K562 (cell line): Measurements from ENCODE around the gene UFC1. TPM values are rescaled to one million over a fixed set of nuclear protein-coding genes. Genes with fewer than 3 reads are reported as not detected.

ENCODE experiments used
- ATAC-seq: fragments of 200-7000 bp; cut with Tn5 transposase; 3 replicates; pipeline ENCODE4 v1.9.1; 2020; ENCODE audit warnings: moderate library complexity
- BruUV-seq: library from RNA; stranded (reverse); fragments of 400-500 nt; replicated peaks from 2 replicates; lab custom pipeline; 2021; lab: Mats Ljungman, UMichigan
- CTCF ChIA-PET: fragments of 300-600 bp; formaldehyde crosslinking; extraction: SDS; loops from one replicate; lab custom pipeline; 2021; ENCODE audit warnings: low intra/inter-chr PET ratio; lab: Yijun Ruan, JAX
- POLR2A ChIA-PET: fragments of 300-600, 350-650 bp; sonication (Branson Sonifier 250); formaldehyde crosslinking; extraction: SDS; loops from one replicate; lab custom pipeline; 2021; ENCODE audit warnings: antibody characterized with exemption, inconsistent platforms; lab: Yijun Ruan, JAX
- DNase-seq, 4 experiments: peaks; one replicate each; pipeline versions ENCODE4 v3.0.0 to v3.0.0-alpha.2; 2011 to 2018; ENCODE audit warnings: low spot score in 3 of 4, mixed read lengths in 3 of 4; ENCODE audit errors: extremely low read depth in 1 of 4
- FAIRE-seq: peaks from 2 replicates; lab custom pipeline; 2011; peaks lifted over from hg19 to GRCh38; lab: Jason Lieb, UNC
- H2AFZ ChIP-seq: 2 replicates; pipeline ENCODE4 v1.6.0; 2011; ENCODE audit warnings: low read depth, low read length, control low read depth, inconsistent platforms
- H3K27ac ChIP-seq: fragments of 200-600 bp; 3 replicates; pipeline ENCODE4 v1.8.0; 2011; ENCODE audit warnings: low read depth, mild to moderate bottlenecking, control low read depth, inconsistent platforms, low read length, moderate library complexity, mixed read lengths; ENCODE audit errors: extremely low read depth
- H3K27me3 ChIP-seq, 2 experiments: fragments of 300-600 bp in 1 of 2; 2 replicates in 1 of 2; 3 replicates in 1 of 2; pipeline versions ENCODE4 v1.6.0 to v1.8.0; 2011; ENCODE audit warnings: inconsistent platforms in 2 of 2, low read length in 2 of 2, mild to moderate bottlenecking in 1 of 2, mixed read lengths in 1 of 2, moderate library complexity in 1 of 2; ENCODE audit not compliant: control insufficient read depth in 2 of 2, insufficient read depth in 2 of 2
- H3K36me3 ChIP-seq: fragments of 300-600 bp; 3 replicates; pipeline ENCODE4 v1.8.0; 2011; ENCODE audit warnings: mild to moderate bottlenecking, low read length, inconsistent platforms; ENCODE audit not compliant: control insufficient read depth, insufficient read depth
- H3K4me1 ChIP-seq, 2 experiments: fragments of 200-600 bp in 1 of 2; replicated peaks in 1 of 2; 2 replicates in 1 of 2; 3 replicates in 1 of 2; pipeline versions ENCODE4 v1.5.1 to v1.8.0; 2011; ENCODE audit warnings: inconsistent platforms in 2 of 2, low read length in 2 of 2, mild to moderate bottlenecking in 1 of 2, mixed read lengths in 1 of 2, moderate library complexity in 1 of 2; ENCODE audit not compliant: control insufficient read depth in 2 of 2, insufficient read depth in 2 of 2
- H3K4me2 ChIP-seq: 2 replicates; pipeline ENCODE4 v1.6.1; 2011; ENCODE audit warnings: low read length, control low read depth, inconsistent platforms, mixed read lengths; ENCODE audit not compliant: insufficient read depth
- H3K4me3 ChIP-seq: fragments of 200-600 bp; sonication (generic), shearing (Covaris generic); 2 replicates; pipeline ENCODE4 v1.5.1; 2016; ENCODE audit warnings: control low read depth, inconsistent platforms
- H3K79me2 ChIP-seq: fragments of 200-600 bp; 3 replicates; pipeline ENCODE4 v1.8.0; 2011; ENCODE audit warnings: low read length, inconsistent platforms; ENCODE audit not compliant: control insufficient read depth, insufficient read depth
- H3K9ac ChIP-seq, 2 experiments: 2 replicates each; pipeline versions ENCODE4 v1.6.0 to v1.6.1; 2011; ENCODE audit warnings: low read depth in 2 of 2, low read length in 2 of 2, control low read depth in 1 of 2, inconsistent platforms in 1 of 2, mild to moderate bottlenecking in 1 of 2, mixed read lengths in 1 of 2; ENCODE audit not compliant: insufficient read depth in 1 of 2
- H3K9me1 ChIP-seq: one replicate; pipeline ENCODE4 v1.6.0; 2011; ENCODE audit warnings: inconsistent platforms, mild to moderate bottlenecking, low read length, moderate library complexity; ENCODE audit not compliant: control insufficient read depth, insufficient read depth
- H3K9me3 ChIP-seq: replicated peaks from 2 replicates; pipeline ENCODE4 v1.5.1; 2011; ENCODE audit warnings: low read depth, low read length, inconsistent platforms; ENCODE audit not compliant: control insufficient read depth, insufficient read depth
- H4K20me1 ChIP-seq: replicated peaks from 2 replicates; pipeline ENCODE4 v1.6.1; 2011; ENCODE audit warnings: low read length, inconsistent platforms, mixed read lengths; ENCODE audit not compliant: control insufficient read depth, insufficient read depth
- CBFA2T2 ChIP-seq: fragments of 450-650 bp; conservative IDR thresholded peaks from 2 replicates; pipeline ENCODE4 v1.6.1; 2017; ENCODE audit warnings: mild to moderate bottlenecking
- CBFA2T3 ChIP-seq: fragments of 450-650 bp; IDR thresholded peaks from 2 replicates; pipeline ENCODE4 v1.6.1; 2017
- PML ChIP-seq: IDR thresholded peaks from 2 replicates; pipeline ENCODE4 v1.6.1; 2012; ENCODE audit warnings: low read length, inconsistent platforms
- RAD21 ChIP-seq, 2 experiments: fragments of 250-450 bp in 1 of 2; fragments of 450-650 bp in 1 of 2; sonication (Bioruptor Pico) in 1 of 2; formaldehyde crosslinking in 1 of 2; IDR thresholded peaks in 1 of 2; conservative IDR thresholded peaks in 1 of 2; 2 replicates each; pipeline versions ENCODE4 v1.4.0 to v1.8.0; 2020 to 2022; ENCODE audit warnings: mild to moderate bottlenecking in 2 of 2, moderate library complexity in 1 of 2
- WGBS: fragments of 100-300 bp; shearing (Covaris generic); methylation state at CpG from one replicate; pipeline ENCODE4 v1.1.6; 2016; ENCODE audit warnings: low coverage, mixed read lengths; ENCODE audit not compliant: insufficient coverage; ENCODE audit errors: missing lambda C conversion rate; 5-methylcytosine and 5-hydroxymethylcytosine counted together
- in situ Hi-C: fragments of 300-500 bp; cut with MboI; formaldehyde crosslinking; loops from 4 replicates; pipeline ENCODE4 v1.15.0; 2018; ENCODE audit warnings: inconsistent platforms, mixed read lengths
- intact Hi-C: fragments of 100-400 bp; cut with micrococcal nuclease; formaldehyde crosslinking; loops from 2 replicates; pipeline ENCODE4 v1.14.2; 2022
- polyA plus RNA-seq, 8 experiments: library from polyadenylated mRNA; depleted of rRNA in 4 of 8; stranded (reverse) in 5 of 8; unstranded in 3 of 8; fragments of >200 nt; fragmentation: Nextera tagmentation in 2 of 8; fragmentation: Illumina TruSeq in 1 of 8; extraction: Ambion mirVana in 2 of 8; extraction: Trizol in 1 of 8; gene quantifications; 2 replicates each; pipeline versions ENCODE4 v1.2.1 to v1.2.3, GENCODE V29; 2011 to 2014; ENCODE audit warnings: inconsistent platforms in 1 of 8, missing spikeins in 1 of 8
- total RNA-seq, 7 experiments: library from RNA; depleted of rRNA in 6 of 7; stranded (reverse); fragments of >200 nt in 6 of 7; fragmentation: Illumina TruSeq in 2 of 7; extraction: Trizol in 2 of 7; gene quantifications; 2 replicates each; pipeline versions ENCODE4 v1.2.1 to v1.2.3, GENCODE V29; 2011 to 2021; ENCODE audit warnings: low replicate concordance in 1 of 7
- TF ChIP-seq, protein P1 (sequence below): sonication (generic); formaldehyde crosslinking; IDR thresholded peaks from 2 replicates; pipeline ENCODE4 v1.8.1; 2023; ENCODE audit warnings: mild to moderate bottlenecking, missing genetic modification reagents
- TF ChIP-seq, protein P2 (sequence below), 3 experiments: IDR thresholded peaks in 2 of 3; conservative IDR thresholded peaks in 1 of 3; 2 replicates each; pipeline ENCODE4 v1.5.1; 2011 to 2012; ENCODE audit warnings: low read length in 3 of 3, mild to moderate bottlenecking in 3 of 3, control low read depth in 2 of 3, improper control_type of control experiment in 1 of 3, inconsistent platforms in 1 of 3, low read depth in 1 of 3, mixed read lengths in 1 of 3, moderate library complexity in 1 of 3; ENCODE audit not compliant: insufficient read depth in 2 of 3
- TF ChIP-seq, protein P3 (sequence below): fragments of 450-650 bp; IDR thresholded peaks from 2 replicates; pipeline ENCODE4 v1.7.0; 2016; ENCODE audit warnings: borderline replicate concordance

The UFC1 gene
- total and polyA plus RNA-seq, 9 of the 15 experiments (the other 6 are each of a cell fraction or from before 2014, with no cell fraction given), result 92.8 to 220 (median 161) TPM

DNA sequence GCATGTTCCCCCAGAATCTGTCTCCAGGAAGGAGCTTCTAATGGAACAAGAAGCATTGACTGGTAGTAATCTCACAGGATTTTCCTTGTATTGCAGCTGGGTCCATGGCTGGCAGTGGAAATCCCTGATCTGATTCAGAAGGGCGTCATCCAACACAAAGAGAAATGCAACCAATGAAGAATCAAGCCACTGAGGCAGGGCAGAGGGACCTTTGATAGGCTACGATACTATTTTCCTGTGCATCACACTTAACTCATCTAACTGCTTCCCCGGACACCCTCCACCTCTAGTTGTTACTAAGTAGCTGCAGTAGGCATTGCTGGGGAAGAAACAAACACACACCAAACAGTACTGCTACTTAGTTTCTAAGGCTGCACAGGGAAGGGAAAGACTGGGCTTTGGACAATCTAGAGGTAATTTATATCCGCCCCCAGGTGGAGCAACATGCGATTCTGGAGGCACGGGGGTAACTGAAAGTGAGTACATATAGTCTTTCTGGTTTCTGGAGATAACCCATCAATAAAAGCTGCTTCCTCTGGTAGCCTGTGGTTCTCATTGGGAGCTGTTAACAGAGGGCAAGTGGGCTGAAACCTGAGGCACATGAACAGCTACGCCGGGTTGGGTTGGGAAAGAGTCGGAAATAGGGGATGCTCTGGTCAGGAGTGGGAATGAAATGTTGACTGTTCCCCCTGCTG lies 4.7 kb downstream of the UFC1 start:
- FAIRE-seq (no peak), DNase-seq (peak in 3 of 4 experiments; percentile 38 to 71 (median 52)), ATAC-seq (peak; percentile 4)
- peaks cover 51% of the 10 kb centered on the region for H3K36me3 ChIP-seq
- no peaks in the 10 kb centered on the region for H3K9me3 ChIP-seq
- peak overlapping the region; percentile 92 for H2AFZ ChIP-seq
- H3K4me2 ChIP-seq, result peak overlapping the region; percentile 95
- in situ Hi-C loops, result no loop called here
- intact Hi-C loops, result loop anchor here (2.0 kb wide), 1 partner anchor 18 kb away; the partner anchor contains the start of gene B4GALT3
- H4K20me1 ChIP-seq, result no peaks in the 10 kb centered on the region
- peak overlapping the region; percentile 77 to 98; a peak in 3 of 4 replicates for H3K9ac ChIP-seq
- 28% methylated on average over 9 of the region's 9 CpGs for whole genome bisulfite sequencing
- H3K9me1 ChIP-seq, result no peaks in the 10 kb centered on the region
- 0 out of 2 replicates have a peak, but pooled peaks have one; percentile 9 for TF ChIP-seq PML
- TF ChIP-seq CBFA2T3, result peak; percentile 52
- TF ChIP-seq, protein P1, sequence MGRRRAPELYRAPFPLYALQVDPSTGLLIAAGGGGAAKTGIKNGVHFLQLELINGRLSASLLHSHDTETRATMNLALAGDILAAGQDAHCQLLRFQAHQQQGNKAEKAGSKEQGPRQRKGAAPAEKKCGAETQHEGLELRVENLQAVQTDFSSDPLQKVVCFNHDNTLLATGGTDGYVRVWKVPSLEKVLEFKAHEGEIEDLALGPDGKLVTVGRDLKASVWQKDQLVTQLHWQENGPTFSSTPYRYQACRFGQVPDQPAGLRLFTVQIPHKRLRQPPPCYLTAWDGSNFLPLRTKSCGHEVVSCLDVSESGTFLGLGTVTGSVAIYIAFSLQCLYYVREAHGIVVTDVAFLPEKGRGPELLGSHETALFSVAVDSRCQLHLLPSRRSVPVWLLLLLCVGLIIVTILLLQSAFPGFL (CRISPR knock-in tag), result no peak
- TF ChIP-seq CBFA2T2, result 0 out of 2 replicates have a peak, but pooled peaks have one; percentile 9
- TF ChIP-seq, protein P2, sequence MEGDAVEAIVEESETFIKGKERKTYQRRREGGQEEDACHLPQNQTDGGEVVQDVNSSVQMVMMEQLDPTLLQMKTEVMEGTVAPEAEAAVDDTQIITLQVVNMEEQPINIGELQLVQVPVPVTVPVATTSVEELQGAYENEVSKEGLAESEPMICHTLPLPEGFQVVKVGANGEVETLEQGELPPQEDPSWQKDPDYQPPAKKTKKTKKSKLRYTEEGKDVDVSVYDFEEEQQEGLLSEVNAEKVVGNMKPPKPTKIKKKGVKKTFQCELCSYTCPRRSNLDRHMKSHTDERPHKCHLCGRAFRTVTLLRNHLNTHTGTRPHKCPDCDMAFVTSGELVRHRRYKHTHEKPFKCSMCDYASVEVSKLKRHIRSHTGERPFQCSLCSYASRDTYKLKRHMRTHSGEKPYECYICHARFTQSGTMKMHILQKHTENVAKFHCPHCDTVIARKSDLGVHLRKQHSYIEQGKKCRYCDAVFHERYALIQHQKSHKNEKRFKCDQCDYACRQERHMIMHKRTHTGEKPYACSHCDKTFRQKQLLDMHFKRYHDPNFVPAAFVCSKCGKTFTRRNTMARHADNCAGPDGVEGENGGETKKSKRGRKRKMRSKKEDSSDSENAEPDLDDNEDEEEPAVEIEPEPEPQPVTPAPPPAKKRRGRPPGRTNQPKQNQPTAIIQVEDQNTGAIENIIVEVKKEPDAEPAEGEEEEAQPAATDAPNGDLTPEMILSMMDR (IDR thresholded peaks at IDR 0.05 in 2 of 3, conservative IDR thresholded peaks at IDR 0.05 in 1 of 3; ENCODE audit: insufficient read depth in 2 of 3, low read depth in 1 of 3, low read length in 3 of 3), result 0 out of 6 replicates have a peak, but pooled peaks of 1 of the 3 experiments have one; percentile 17
- TF ChIP-seq, protein P3, sequence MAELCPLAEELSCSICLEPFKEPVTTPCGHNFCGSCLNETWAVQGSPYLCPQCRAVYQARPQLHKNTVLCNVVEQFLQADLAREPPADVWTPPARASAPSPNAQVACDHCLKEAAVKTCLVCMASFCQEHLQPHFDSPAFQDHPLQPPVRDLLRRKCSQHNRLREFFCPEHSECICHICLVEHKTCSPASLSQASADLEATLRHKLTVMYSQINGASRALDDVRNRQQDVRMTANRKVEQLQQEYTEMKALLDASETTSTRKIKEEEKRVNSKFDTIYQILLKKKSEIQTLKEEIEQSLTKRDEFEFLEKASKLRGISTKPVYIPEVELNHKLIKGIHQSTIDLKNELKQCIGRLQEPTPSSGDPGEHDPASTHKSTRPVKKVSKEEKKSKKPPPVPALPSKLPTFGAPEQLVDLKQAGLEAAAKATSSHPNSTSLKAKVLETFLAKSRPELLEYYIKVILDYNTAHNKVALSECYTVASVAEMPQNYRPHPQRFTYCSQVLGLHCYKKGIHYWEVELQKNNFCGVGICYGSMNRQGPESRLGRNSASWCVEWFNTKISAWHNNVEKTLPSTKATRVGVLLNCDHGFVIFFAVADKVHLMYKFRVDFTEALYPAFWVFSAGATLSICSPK, result no peak
- TF ChIP-seq RAD21 (CRISPR knock-in tag; conservative IDR thresholded peaks at IDR 0.05 in 1 of 2, IDR thresholded peaks at IDR 0.05 in 1 of 2), result 0 out of 4 replicates have a peak, but pooled peaks of 1 of the 2 experiments have one; percentile 16
- peak overlapping the region; percentile 75 for H3K4me3 ChIP-seq
- ChIA-PET CTCF (no interaction called here), POLR2A (interaction anchor here (0.5 to 2.2 kb wide), 11 partner anchors 8 to 451 kb away, joined by 3 to 10 read pairs (median 3); partner anchors contain the start of genes DEDD and PPOX)
- H3K4me1 ChIP-seq, result peaks cover 43 to 54% of the 10 kb centered on the region in 2 experiments
- H3K27me3 ChIP-seq, result no peaks in the 10 kb centered on the region
- no TSS peak for BruUV-seq
- H3K27ac ChIP-seq, result peak overlapping the region; percentile 58
- H3K79me2 ChIP-seq, result peaks cover 58% of the 10 kb centered on the region
